ENCODE results near the gene CLMN. TPM values are rescaled to one million over a fixed set of nuclear protein-coding genes. Genes with fewer than 3 reads are reported as not detected.

CLMN gene
- total and polyA plus RNA-seq, 10 of the 15 experiments (the other 5 are each of a cell fraction or from before 2014, with no cell fraction given), result 7.8 to 49.3 (median 18.5) TPM

- Histone ChIP-seq H3K9me3 (replicated peaks; ENCODE audit: control insufficient read depth, insufficient read depth, low read length) (no peaks in the 10 kb centered on the region), H2AFZ (ENCODE audit: control insufficient read depth, low read depth, low read length) (no peak overlapping the region), H3K27ac (ENCODE audit: control insufficient read depth, insufficient read depth) (no peak overlapping the region), H3K27me3 (replicated peaks in 1 of 2; ENCODE audit: control insufficient read depth in 2 of 2, insufficient read depth in 2 of 2, low read length in 1 of 2) (peaks cover 0 to 5% of the 10 kb centered on the region in 2 experiments; a peak in 3 of 4 replicates), H3K4me2 (ENCODE audit: control insufficient read depth, insufficient read depth) (no peak overlapping the region), H3K9ac (ENCODE audit: control insufficient read depth, insufficient read depth, low read length) (no peak overlapping the region), H3K4me3 (no peak overlapping the region), H3K4me1 (ENCODE audit: control insufficient read depth, insufficient read depth, low read length) (peaks cover 7% of the 10 kb centered on the region), H3K36me3 (ENCODE audit: control insufficient read depth in 2 of 2, insufficient read depth in 2 of 2, low read length in 1 of 2) (no peaks in the 10 kb centered on the region), H3K79me2 (ENCODE audit: control insufficient read depth, insufficient read depth, low read length) (no peaks in the 10 kb centered on the region), H4K20me1 (ENCODE audit: control insufficient read depth, insufficient read depth) (no peaks in the 10 kb centered on the region)
- ChIA-PET POLR2A (no interaction called here), RAD21 (ENCODE audit: unreplicated experiment) (interaction anchor here (0.6 to 1.8 kb wide), 8 partner anchors 25 to 244 kb away, joined by 3 to 8 read pairs (median 5); partner anchors contain the start of gene CLMN), SMC1A (ENCODE audit: uncharacterized antibody, unreplicated experiment) (interaction anchor here (1.1 to 1.8 kb wide), 6 partner anchors 15 to 178 kb away, joined by 3 to 9 read pairs (median 4); no protein-coding TSS in a partner anchor), CTCF (interaction anchor here (0.6 to 2.5 kb wide), 30 partner anchors 12 to 672 kb away, joined by 3 to 13 read pairs (median 4); partner anchors contain the start of gene CLMN)
- DNase-seq (ENCODE audit: low read depth, low spot score), result no peak
- ATAC-seq, result peak; percentile 78
- peak; percentile 80 for FAIRE-seq
- intact Hi-C loops (cut with micrococcal nuclease; ENCODE audit: unreplicated experiment) (loop anchor here (2.0 to 5.0 kb wide), 3 partner anchors 35 to 154 kb away; no protein-coding TSS in a partner anchor), in situ Hi-C loops (cut with MboI) (no loop called here)
- BruUV-seq (replicated peaks), result no TSS peak
- 27% methylated on average over 19 of the region's 19 CpGs for WGBS (ENCODE audit: insufficient coverage, insufficient replicate concordance, low lambda C conversion rate, missing lambda C conversion rate)
- TF ChIP-seq KDM1A (IDR thresholded peaks at IDR 0.05; ENCODE audit: borderline replicate concordance), result no peak
- TF ChIP-seq JUND (IDR thresholded peaks at IDR 0.05; ENCODE audit: low read depth, low read length), result no peak
- TF ChIP-seq LARP7 (IDR thresholded peaks at IDR 0.05), result 0 out of 2 replicates have a peak, but pooled peaks have one; percentile 29
- TF ChIP-seq IKZF1 (conservative IDR thresholded peaks at IDR 0.05), result 0 out of 2 replicates have a peak, but pooled peaks have one; percentile 15
- no peak for TF ChIP-seq ZNF217 (IDR thresholded peaks at IDR 0.05)
- TF ChIP-seq CTCF (IDR thresholded peaks at IDR 0.05 in 2 of 3, conservative IDR thresholded peaks at IDR 0.05 in 1 of 3; ENCODE audit: control insufficient read depth in 2 of 3, extremely low read depth in 1 of 3, insufficient read depth in 1 of 3, low read depth in 3 of 3, low read length in 3 of 3), result peak; percentile 53 to 78 (median 77)
- TF ChIP-seq DPF2 (IDR thresholded peaks at IDR 0.05), result peak; percentile 65
- TF ChIP-seq SMC3 (IDR thresholded peaks at IDR 0.05; ENCODE audit: borderline replicate concordance, low read length), result peak; percentile 45; the same call in 1 of the 2 replicates
- peak; percentile 62 for TF ChIP-seq RAD21 (IDR thresholded peaks at IDR 0.05; ENCODE audit: insufficient read depth, low read depth, low read length)
- no peak for TF ChIP-seq GATAD2B (conservative IDR thresholded peaks at IDR 0.05; ENCODE audit: low read depth)
Measured at GRCh38 chr14:95361373-95362137, 41.8 kb upstream of the CLMN start.

All from GM12878 (cell line).